Stimulated activated CD4-positive, alpha-beta T cell treated with anti-CD3 and anti-CD28 coated beads, Interleukin-1b, Interleukin-23, amount 100 ng/mL, for 24 hours (primary cell): ENCODE results near the gene CD80.

Experiments used
- DNase-seq, 4 experiments: peaks; one replicate each; pipeline ENCODE4 v3.0.0-alpha.2; 2020; ENCODE audit warnings: low read depth in 4 of 4, low spot score in 1 of 4

The CD80 gene

DNA sequence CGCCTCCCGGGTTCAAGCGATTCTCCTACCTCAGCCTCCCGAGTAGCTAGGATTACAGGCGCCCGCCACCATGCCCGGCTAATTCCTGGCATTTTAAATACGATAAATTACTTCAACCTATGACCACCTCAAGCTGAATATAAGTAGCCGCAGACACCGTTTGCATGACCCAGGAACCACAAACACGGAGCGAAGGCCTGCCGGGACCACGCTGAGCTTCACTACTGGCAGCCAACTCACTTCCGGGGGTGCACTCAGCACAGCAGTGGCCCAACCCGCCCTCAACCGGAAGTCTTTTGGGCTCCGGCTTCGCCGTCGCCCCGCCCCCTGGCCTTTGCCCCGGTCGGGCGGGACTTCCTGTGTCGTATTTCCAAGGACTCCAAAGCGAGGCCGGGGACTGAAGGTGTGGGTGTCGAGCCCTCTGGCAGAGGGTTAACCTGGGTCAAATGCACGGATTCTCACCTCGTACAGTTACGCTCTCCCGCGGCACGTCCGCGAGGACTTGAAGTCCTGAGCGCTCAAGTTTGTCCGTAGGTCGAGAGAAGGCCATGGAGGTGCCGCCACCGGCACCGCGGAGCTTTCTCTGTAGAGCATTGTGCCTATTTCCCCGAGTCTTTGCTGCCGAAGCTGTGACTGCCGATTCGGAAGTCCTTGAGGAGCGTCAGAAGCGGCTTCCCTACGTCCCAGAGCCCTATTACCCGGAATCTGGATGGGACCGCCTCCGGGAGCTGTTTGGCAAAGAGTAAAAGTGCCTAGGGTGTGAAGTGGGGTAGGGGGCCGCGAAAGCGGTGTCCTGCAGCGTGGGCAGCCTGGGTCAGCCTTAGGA is 61.0 kb downstream of the CD80 start, which contains the start of gene TIMMDC1:
TSS of gene TIMMDC1 (plus strand) at position 362 of the 826 bp plus-strand sequence. CDS start at position 549, 187 bp downstream.
- peak; percentile 91 to 96 (median 95) for DNase-seq

DNA sequence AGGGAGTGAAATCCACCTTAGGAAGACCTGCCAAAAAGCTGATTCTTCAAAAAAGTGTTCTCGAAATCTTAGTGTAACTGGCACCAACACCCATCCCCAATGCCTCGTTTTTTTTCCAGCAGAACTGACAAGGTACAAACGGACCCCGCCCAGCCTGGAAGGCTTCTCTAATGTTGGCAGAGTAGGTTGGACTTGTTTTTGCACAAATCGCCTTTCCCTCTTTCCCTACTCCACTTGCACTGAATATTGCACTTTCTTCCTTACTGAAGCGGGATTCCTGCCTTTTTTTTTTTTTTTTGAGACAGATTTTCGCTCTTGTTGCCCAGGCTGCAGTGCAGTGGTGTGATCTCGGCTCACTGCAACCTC is 61.6 kb downstream of the CD80 start:
- no peak for DNase-seq

DNA sequence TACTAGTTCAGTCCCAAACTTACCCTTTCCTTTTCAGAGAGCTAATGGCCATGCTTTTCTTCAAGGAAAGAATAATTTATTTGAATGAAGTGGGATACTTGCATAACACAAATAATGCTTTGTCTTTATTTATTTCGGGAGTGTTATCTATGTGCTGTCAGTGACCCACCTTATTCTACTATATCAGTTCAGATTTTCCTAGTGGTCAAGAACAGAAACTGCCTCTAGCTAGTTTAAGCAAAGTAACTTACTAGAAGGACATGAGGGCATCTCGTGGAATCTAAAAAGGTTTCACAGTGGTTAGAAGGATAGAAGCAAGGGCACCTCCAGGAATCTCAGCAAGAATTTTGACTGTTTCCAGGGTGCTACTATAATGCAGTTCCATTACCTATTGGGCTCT is 64.8 kb downstream of the CD80 start:
- DNase-seq, result no peak

DNA sequence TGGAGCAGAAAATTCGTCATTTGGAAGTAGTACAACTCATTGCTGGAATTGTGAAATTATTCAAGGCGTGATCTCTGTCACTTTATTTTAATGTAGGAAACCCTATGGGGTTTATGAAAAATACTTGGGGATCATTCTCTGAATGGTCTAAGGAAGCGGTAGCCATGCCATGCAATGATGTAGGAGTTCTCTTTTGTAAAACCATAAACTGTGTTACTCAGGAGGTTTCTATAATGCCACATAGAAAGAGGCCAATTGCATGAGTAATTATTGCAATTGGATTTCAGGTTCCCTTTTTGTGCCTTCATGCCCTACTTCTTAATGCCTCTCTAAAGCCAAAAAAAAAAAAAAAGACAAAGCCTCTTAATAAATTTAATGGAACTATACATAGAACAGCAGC is 66.6 kb downstream of the CD80 start:
- DNase-seq, result no peak

DNA sequence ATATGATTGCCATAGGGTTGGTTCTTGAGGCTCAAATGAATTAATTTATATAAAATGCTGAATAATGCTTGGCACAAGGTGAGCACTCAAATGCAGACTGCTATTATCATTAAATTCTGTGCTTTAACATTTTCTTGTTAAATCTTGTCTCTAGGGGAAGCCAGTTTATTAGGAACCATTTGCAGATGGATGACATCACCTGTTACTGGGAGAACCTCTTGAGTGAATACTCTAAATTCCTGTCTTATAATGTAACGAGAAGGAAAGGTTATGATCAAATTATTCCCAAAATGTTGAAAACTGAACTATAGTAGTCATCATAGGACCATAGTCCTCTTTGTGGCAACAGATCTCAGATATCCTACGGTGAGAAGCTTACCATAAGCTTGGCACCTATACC is 67.3 kb downstream of the CD80 start:
- DNase-seq, result no peak

DNA sequence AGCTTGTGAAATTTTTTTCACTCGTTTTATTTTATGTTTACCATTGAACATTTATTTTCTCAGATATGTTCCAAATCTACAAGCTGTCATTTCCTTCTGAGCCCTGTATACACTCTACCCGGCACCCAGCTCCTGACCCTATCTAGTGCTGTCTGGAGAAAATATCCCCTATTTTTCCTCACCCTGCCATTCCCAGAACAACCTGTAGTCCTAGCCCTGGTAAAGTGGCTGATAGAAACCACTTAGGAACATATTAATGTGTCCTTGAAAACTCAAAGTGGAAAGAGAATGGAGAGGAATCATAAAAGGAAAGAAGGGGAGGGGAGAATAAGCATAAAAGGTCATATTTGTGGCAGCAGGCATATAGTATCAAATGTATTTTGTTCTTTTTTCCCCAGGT is 69.3 kb downstream of the CD80 start:
- no peak for DNase-seq

DNA sequence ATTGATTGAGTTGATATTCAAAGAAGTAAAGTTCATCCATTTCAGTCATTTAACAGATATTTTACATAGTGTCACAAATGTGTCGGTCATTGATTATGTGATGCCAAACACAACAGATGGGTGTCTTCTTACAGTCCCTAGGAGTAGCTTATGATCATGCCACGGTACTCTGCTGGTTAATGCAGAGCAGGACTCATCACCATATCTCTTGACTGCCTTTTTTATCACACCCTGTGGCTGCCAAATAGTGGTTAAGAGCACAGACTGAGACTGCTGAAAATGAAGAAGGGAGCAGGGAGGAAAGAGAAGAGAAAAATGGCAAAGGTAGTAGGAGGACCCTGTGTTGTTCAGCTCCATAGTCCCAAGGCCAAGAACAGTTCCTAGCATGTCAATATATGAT is 73.9 kb downstream of the CD80 start:
- no peak for DNase-seq

DNA sequence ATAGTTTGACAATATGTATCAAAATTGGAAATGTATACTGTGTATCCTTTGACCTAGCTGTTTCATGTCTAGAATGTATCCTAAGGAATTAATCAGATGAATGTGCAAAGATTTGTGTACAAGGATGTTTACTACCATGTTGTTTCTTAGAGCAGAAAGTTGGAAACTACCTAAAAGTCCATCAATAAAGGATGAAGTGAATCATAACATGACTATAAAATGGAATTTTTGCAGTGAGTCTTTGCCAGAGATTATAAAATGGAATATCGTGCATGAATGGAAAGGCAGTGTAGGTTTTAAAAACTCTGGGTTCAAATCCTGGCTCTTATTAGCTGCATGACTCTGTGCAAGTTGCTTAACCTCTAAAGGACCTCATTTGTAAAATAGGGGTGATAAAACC is 76.3 kb downstream of the CD80 start:
- no peak for DNase-seq

DNA sequence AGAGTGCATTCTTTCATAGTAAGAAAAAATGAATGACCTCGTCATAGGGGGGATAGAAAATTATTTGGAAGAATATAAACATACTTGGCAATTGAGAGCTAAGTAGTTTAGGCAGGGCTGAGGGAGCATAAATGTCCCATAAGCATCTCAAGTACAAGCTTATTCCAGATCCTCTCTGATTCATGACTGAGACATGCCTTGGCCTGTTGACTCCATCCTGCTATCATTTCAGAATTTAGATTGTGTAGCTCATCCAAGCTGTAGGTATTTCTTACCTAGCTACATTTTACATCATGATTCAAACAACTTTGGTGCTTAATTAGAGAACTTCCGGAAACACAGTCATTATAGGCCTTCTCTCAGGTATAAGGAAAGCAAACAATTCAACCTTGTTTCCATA is 78.3 kb downstream of the CD80 start:
- no peak for DNase-seq
